Measurements from ENCODE around the gene FRMD4A. TPM values are rescaled to one million over a fixed set of nuclear protein-coding genes. Genes with fewer than 3 reads are reported as not detected.
A peak's percentile ranks its signal among the peaks of the same experiment; 100 is the strongest.

Gene FRMD4A
- total RNA-seq, 1 experiment from 2014 or later = 19.6 TPM

DNA sequence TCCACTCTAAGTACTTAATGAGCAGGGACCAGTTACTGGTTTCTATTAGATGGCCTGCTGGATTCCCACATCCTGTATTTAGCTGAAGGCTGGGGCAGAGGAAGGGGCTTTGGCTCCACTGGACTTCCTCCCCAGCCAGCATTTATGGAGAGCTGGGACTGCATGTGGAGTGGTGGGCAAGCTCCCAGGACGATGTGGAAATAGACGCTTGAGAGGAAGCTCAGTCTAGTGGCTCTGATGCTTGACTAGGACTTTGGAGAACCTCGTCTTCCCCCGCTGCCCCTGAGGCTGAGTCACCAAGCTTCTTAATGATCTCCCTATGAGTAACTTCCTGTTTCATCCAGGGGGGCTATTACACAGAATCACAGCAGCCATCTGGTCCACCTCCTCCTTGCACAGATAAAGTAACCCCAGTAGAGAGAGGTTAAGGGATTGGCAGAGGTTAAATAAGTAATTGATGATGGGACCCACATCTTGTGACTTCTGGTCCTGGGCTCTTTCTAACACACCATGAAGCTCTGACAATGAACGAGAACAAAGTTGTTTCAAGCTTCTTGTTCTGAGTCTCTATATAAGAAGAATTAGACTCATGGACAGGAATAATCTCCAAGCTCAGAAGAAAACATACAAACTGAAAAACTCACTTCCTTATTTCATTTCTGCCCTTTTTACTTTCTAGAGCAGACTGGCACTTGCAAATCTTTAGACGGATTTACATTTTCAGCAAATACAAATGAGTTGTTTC is 617.7 kb downstream of the FRMD4A start:
- no peak for DNase-seq
- Mint-ChIP-seq H3K9me3 (no peaks in the 10 kb centered on the region), H3K4me3 (no peak overlapping the region), H3K4me1 (peaks cover 41% of the 10 kb centered on the region in 2 experiments), H3K27me3 (ENCODE audit: low read depth) (no peaks in the 10 kb centered on the region), H3K36me3 (ENCODE audit: insufficient read depth in 1 of 3, low read depth in 3 of 3) (no peaks in the 10 kb centered on the region; a peak in 2 of 7 replicates), H3K27ac (peak overlapping the region in 1 of 3 experiments; percentile 19; a peak in 3 of 7 replicates)
- H3K4me2 ChIP-seq (ENCODE audit: insufficient read depth, insufficient read length, low read length) = no peak overlapping the region
- H2BK20ac ChIP-seq (ENCODE audit: low read depth, low read length, poor library complexity, severe bottlenecking) = no peak overlapping the region
- no peak overlapping the region for H4K8ac ChIP-seq (replicated peaks; ENCODE audit: insufficient read length, low read depth, low read length)
- no peaks in the 10 kb centered on the region for H3K27me3 ChIP-seq (ENCODE audit: insufficient read depth, low read length)
- H2AFZ ChIP-seq (ENCODE audit: low read length) = no peak overlapping the region
- H3K56ac ChIP-seq (ENCODE audit: insufficient read length, low read depth, low read length) = no peak overlapping the region
- no peak overlapping the region for H3K18ac ChIP-seq (ENCODE audit: insufficient read length, low read depth, low read length)
- no peak for TF ChIP-seq CTCF (conservative IDR thresholded peaks at IDR 0.05)
- no peak overlapping the region for H3T11ph ChIP-seq (ENCODE audit: low read length)
- no peak overlapping the region for H3K4ac ChIP-seq (ENCODE audit: low read depth, low read length)
- H3K79me2 ChIP-seq (ENCODE audit: insufficient read depth, low read length) = no peaks in the 10 kb centered on the region
- no peak overlapping the region for H3K14ac ChIP-seq (ENCODE audit: insufficient read depth, low read length)
- no peak overlapping the region for H2BK15ac ChIP-seq (ENCODE audit: low read depth, low read length)
- H2BK5ac ChIP-seq (ENCODE audit: insufficient read length, low read length) = no peak overlapping the region
- no peaks in the 10 kb centered on the region for H4K20me1 ChIP-seq (ENCODE audit: control insufficient read depth, insufficient read depth, insufficient read length)
- no peaks in the 10 kb centered on the region for H3K23me2 ChIP-seq (ENCODE audit: insufficient read length, low read depth, low read length, poor library complexity, severe bottlenecking)
- H4K91ac ChIP-seq (ENCODE audit: insufficient read length, low read depth, low read length) = no peak overlapping the region
- peaks cover 2% of the 10 kb centered on the region; the same call in 1 of the 2 replicates for H3K4me1 ChIP-seq (ENCODE audit: insufficient read depth, low read length)
- no CpG with 5 or more reads among the region's 6 CpGs for WGBS (ENCODE audit: extremely low coverage, insufficient read length, low lambda C conversion rate)
- no peaks in the 10 kb centered on the region for H3K79me1 ChIP-seq (ENCODE audit: insufficient read depth, low read depth, low read length, poor library complexity, severe bottlenecking)
- H2AK5ac ChIP-seq (ENCODE audit: insufficient read length, low read length) = no peak overlapping the region
- no peak overlapping the region for H4K5ac ChIP-seq (ENCODE audit: insufficient read length, low read depth, low read length)
- no peak overlapping the region for H2BK120ac ChIP-seq (ENCODE audit: low read depth, low read length, poor library complexity, severe bottlenecking)
- H3K27ac ChIP-seq (ENCODE audit: insufficient read length, low read depth, low read length) = no peak overlapping the region
- H3K9me3 ChIP-seq (ENCODE audit: control insufficient read depth, low read depth, low read length) = no peaks in the 10 kb centered on the region
- H2BK12ac ChIP-seq (ENCODE audit: insufficient read length, low read depth, low read length) = no peak overlapping the region
- no peak overlapping the region for H3K9ac ChIP-seq (ENCODE audit: extremely low read depth, insufficient read length, low read length)
- H3K23ac ChIP-seq (ENCODE audit: insufficient read length, low read depth, low read length) = no peak overlapping the region

All from H9 (cell line).